ENCODE data around the gene SPTSSB. TPM values are rescaled to one million over a fixed set of nuclear protein-coding genes. Genes with fewer than 3 reads are reported as not detected.

The SPTSSB gene
- total and polyA plus RNA-seq, 7 donors: 0.03 to 1.2 (median 0.12) TPM; not detected in 3

GRCh38 chr3:161366094-161366493, 5.2 kb downstream of the SPTSSB start:
- no peaks in the 10 kb centered on the region for H3K9me3 ChIP-seq
- ATAC-seq (no peak), DNase-seq (no peak)
- no peak overlapping the region for H3K27ac ChIP-seq
- 73 to 93% (median 79%) methylated on average over 2 of the region's 2 CpGs for WGBS, 3 donors
- no peak for TF ChIP-seq CTCF (IDR thresholded peaks at IDR 0.05)
- H3K36me3 ChIP-seq (ENCODE audit: insufficient read depth in 1 of 2, low read depth in 1 of 2): no peaks in the 10 kb centered on the region
- intact Hi-C loops (cut with DNase I): no loop called here
- H3K4me1 ChIP-seq: no peaks in the 10 kb centered on the region
- H3K27me3 ChIP-seq (ENCODE audit: insufficient read depth in 3 of 3, low read length in 2 of 3): peaks cover 0 to 7% (median 0%) of the 10 kb centered on the region in 3 donors
- H3K4me3 ChIP-seq: no peak overlapping the region

GRCh38 chr3:161358488-161358887, 12.8 kb downstream of the SPTSSB start:
- DNase-seq (no peak), ATAC-seq (no peak)
- intact Hi-C loops (cut with DNase I): no loop called here
- Histone ChIP-seq H3K27me3 (ENCODE audit: insufficient read depth in 3 of 3, low read length in 2 of 3) (peaks cover 0 to 2% (median 0%) of the 10 kb centered on the region in 3 donors), H3K4me3 (no peak overlapping the region), H3K4me1 (no peaks in the 10 kb centered on the region), H3K9me3 (no peaks in the 10 kb centered on the region), H3K27ac (no peak overlapping the region), H3K36me3 (ENCODE audit: insufficient read depth in 1 of 2, low read depth in 1 of 2) (no peaks in the 10 kb centered on the region)
- no peak for TF ChIP-seq CTCF (IDR thresholded peaks at IDR 0.05)

GRCh38 chr3:161356287-161356686, 15.0 kb downstream of the SPTSSB start:
- Histone ChIP-seq H3K36me3 (ENCODE audit: insufficient read depth in 1 of 2, low read depth in 1 of 2) (no peaks in the 10 kb centered on the region), H3K4me3 (no peak overlapping the region), H3K4me1 (no peaks in the 10 kb centered on the region), H3K9me3 (no peaks in the 10 kb centered on the region), H3K27me3 (ENCODE audit: insufficient read depth in 3 of 3, low read length in 2 of 3) (peaks cover 0 to 3% (median 0%) of the 10 kb centered on the region in 3 donors), H3K27ac (no peak overlapping the region)
- TF ChIP-seq CTCF (IDR thresholded peaks at IDR 0.05): no peak
- 88 to 91% (median 89%) methylated on average over 1 of the region's 1 CpG for WGBS, 3 donors
- intact Hi-C loops (cut with DNase I): no loop called here
- DNase-seq (no peak), ATAC-seq (no peak)

- Histone ChIP-seq H3K27ac (no peak overlapping the region), H3K4me3 (no peak overlapping the region), H3K4me1 (no peaks in the 10 kb centered on the region), H3K27me3 (ENCODE audit: insufficient read depth in 3 of 3, low read length in 2 of 3) (peaks cover 0 to 3% (median 0%) of the 10 kb centered on the region in 3 donors), H3K36me3 (ENCODE audit: insufficient read depth in 1 of 2, low read depth in 1 of 2) (no peaks in the 10 kb centered on the region), H3K9me3 (no peaks in the 10 kb centered on the region)
- intact Hi-C loops (cut with DNase I): no loop called here
- no peak for ATAC-seq
- 68 to 71% (median 70%) methylated on average over 1 of the region's 1 CpG for WGBS, 3 donors
- no peak for DNase-seq
- TF ChIP-seq CTCF (IDR thresholded peaks at IDR 0.05): no peak
Observed at GRCh38 chr3:161355508-161355907, 15.8 kb downstream of the SPTSSB start.

GRCh38 chr3:161354554-161354953, 16.8 kb downstream of the SPTSSB start:
- no peak for TF ChIP-seq CTCF (IDR thresholded peaks at IDR 0.05)
- Histone ChIP-seq H3K27ac (no peak overlapping the region), H3K4me3 (no peak overlapping the region), H3K27me3 (ENCODE audit: insufficient read depth in 3 of 3, low read length in 2 of 3) (peaks cover 0 to 3% (median 0%) of the 10 kb centered on the region in 3 donors), H3K9me3 (no peaks in the 10 kb centered on the region), H3K36me3 (ENCODE audit: insufficient read depth in 1 of 2, low read depth in 1 of 2) (no peaks in the 10 kb centered on the region), H3K4me1 (no peaks in the 10 kb centered on the region)
- intact Hi-C loops (cut with DNase I): no loop called here
- WGBS, 3 donors: 78 to 86% (median 86%) methylated on average over 2 of the region's 2 CpGs
- no peak for ATAC-seq
- no peak for DNase-seq
